HepG2 (cell line): ENCODE results near the gene ZNF831. TPM values are rescaled to one million over a fixed set of nuclear protein-coding genes. Genes with fewer than 3 reads are reported as not detected.

Experiments used
- AKAP8 ChIP-seq: sonication (generic); formaldehyde crosslinking; IDR thresholded peaks from 2 replicates; pipeline ENCODE4 v1.5.1; 2020; ENCODE audit warnings: mild to moderate bottlenecking, missing genetic modification reagents
- ATAD3A ChIP-seq: sonication (generic); formaldehyde crosslinking; IDR thresholded peaks from 2 replicates; pipeline ENCODE4 v1.4.0; 2020; ENCODE audit warnings: missing genetic modification reagents
- ONECUT2 ChIP-seq: sonication (generic); formaldehyde crosslinking; IDR thresholded peaks from 2 replicates; pipeline ENCODE4 v1.4.0; 2020; ENCODE audit warnings: missing genetic modification reagents
- PCBP1 ChIP-seq: fragments of 200-400 bp; formaldehyde crosslinking; IDR thresholded peaks from 2 replicates; pipeline ENCODE4 v1.6.1; 2017; ENCODE audit warnings: mild to moderate bottlenecking, low read depth, low read length, borderline replicate concordance
- PCBP2 ChIP-seq: fragments of 200-400 bp; formaldehyde crosslinking; optimal IDR thresholded peaks from 2 replicates; pipeline ENCODE3; 2018; ENCODE audit warnings: low read length, low read depth; ENCODE audit not compliant: poor library complexity, severe bottlenecking
- PHF5A ChIP-seq: IDR thresholded peaks from one replicate; pipeline ENCODE4 v1.6.1; 2018; ENCODE audit warnings: low read depth, missing genetic modification reagents; ENCODE audit not compliant: unreplicated experiment
- ZC3H4 ChIP-seq: sonication (generic); formaldehyde crosslinking; IDR thresholded peaks from 2 replicates; pipeline ENCODE4 v1.4.0; 2020; ENCODE audit warnings: missing genetic modification reagents, borderline replicate concordance
- ZFP37 ChIP-seq: sonication (generic); formaldehyde crosslinking; IDR thresholded peaks from 2 replicates; pipeline ENCODE4 v1.4.0; 2020; ENCODE audit warnings: missing genetic modification reagents, borderline replicate concordance
- ZNF160 ChIP-seq: sonication (generic); formaldehyde crosslinking; IDR thresholded peaks from 2 replicates; pipeline ENCODE4 v1.8.0; 2022; ENCODE audit warnings: mild to moderate bottlenecking, inconsistent platforms, missing genetic modification reagents
- ZNF207 ChIP-seq: fragments of 450-650 bp; IDR thresholded peaks from 2 replicates; pipeline ENCODE4 v1.6.1; 2016; ENCODE audit warnings: antibody characterized with exemption, borderline replicate concordance
- ZNF260 ChIP-seq: sonication (generic); formaldehyde crosslinking; IDR thresholded peaks from 2 replicates; pipeline ENCODE4 v1.4.0; 2020; ENCODE audit warnings: missing genetic modification reagents, low read depth, mild to moderate bottlenecking, borderline replicate concordance
- ZNF326 ChIP-seq: sonication (generic); formaldehyde crosslinking; IDR thresholded peaks from 2 replicates; pipeline ENCODE4 v1.4.0; 2020; ENCODE audit warnings: missing genetic modification reagents, borderline replicate concordance
- ZNF460 ChIP-seq: sonication (generic); formaldehyde crosslinking; IDR thresholded peaks from 2 replicates; pipeline ENCODE4 v1.5.1; 2020; ENCODE audit warnings: missing genetic modification reagents, mild to moderate bottlenecking, borderline replicate concordance
- ZNF501 ChIP-seq: sonication (generic); formaldehyde crosslinking; IDR thresholded peaks from 2 replicates; pipeline ENCODE4 v1.5.1; 2020; ENCODE audit warnings: mild to moderate bottlenecking, moderate library complexity, missing genetic modification reagents
- ZNF644 ChIP-seq: IDR thresholded peaks from 2 replicates; pipeline ENCODE4 v1.6.1; 2016; ENCODE audit warnings: low read depth
- ZNF746 ChIP-seq: sonication (generic); formaldehyde crosslinking; IDR thresholded peaks from 2 replicates; pipeline ENCODE4 v1.8.0; 2022; ENCODE audit warnings: mild to moderate bottlenecking, missing genetic modification reagents
- ZNF780A ChIP-seq: sonication (generic); formaldehyde crosslinking; IDR thresholded peaks from 2 replicates; pipeline ENCODE4 v1.8.0; 2022; ENCODE audit warnings: mild to moderate bottlenecking, missing genetic modification reagents, moderate library complexity
- ZNF782 ChIP-seq: sonication (generic); formaldehyde crosslinking; IDR thresholded peaks from 2 replicates; pipeline ENCODE4 v1.4.0; 2020; ENCODE audit warnings: missing genetic modification reagents, mild to moderate bottlenecking, borderline replicate concordance
- polyA plus RNA-seq, 8 experiments: library from polyadenylated mRNA; depleted of rRNA in 3 of 8; stranded (reverse) in 7 of 8; unstranded in 1 of 8; fragments of >200 nt; fragmentation: Illumina TruSeq in 4 of 8; extraction: Trizol in 4 of 8; gene quantifications; 2 replicates each; pipeline versions ENCODE4 v1.2.1 to v1.2.3, GENCODE V29; 2011 to 2016; ENCODE audit warnings: low read depth in 4 of 8, missing spikeins in 1 of 8, mixed read lengths in 1 of 8; ENCODE audit not compliant: insufficient read depth in 1 of 8
- total RNA-seq, 5 experiments: library from RNA; depleted of rRNA; stranded (reverse); fragments of >200 nt; fragmentation: Illumina TruSeq; extraction: Trizol; gene quantifications; 2 replicates each; pipeline ENCODE4 v1.2.3, GENCODE V29; 2016; ENCODE audit warnings: low read depth in 1 of 5
- TF ChIP-seq, protein P1 (sequence below): sonication (generic); formaldehyde crosslinking; conservative IDR thresholded peaks from 2 replicates; pipeline ENCODE4 v1.8.0; 2022; ENCODE audit warnings: missing genetic modification reagents
- TF ChIP-seq, protein P2 (sequence below): sonication (generic); formaldehyde crosslinking; IDR thresholded peaks from 2 replicates; pipeline ENCODE4 v1.4.0; 2020; ENCODE audit warnings: low read depth, mild to moderate bottlenecking, missing genetic modification reagents
- TF ChIP-seq, protein P3 (sequence below): sonication (generic); formaldehyde crosslinking; IDR thresholded peaks from 2 replicates; pipeline ENCODE4 v1.4.0; 2020; ENCODE audit warnings: missing genetic modification reagents
- TF ChIP-seq, protein P4 (sequence below): conservative IDR thresholded peaks from 2 replicates; pipeline ENCODE4 v1.6.1; 2018; ENCODE audit warnings: missing genetic modification reagents
- TF ChIP-seq, protein P5 (sequence below): sonication (generic); formaldehyde crosslinking; IDR thresholded peaks from 2 replicates; pipeline ENCODE4 v1.4.0; 2020; ENCODE audit warnings: mild to moderate bottlenecking, low read depth, missing genetic modification reagents

ZNF831 gene
- total and polyA plus RNA-seq, 2 of the 13 experiments (the other 11 are each of a cell fraction or from before 2014, with no cell fraction given), result not detected

DNA sequence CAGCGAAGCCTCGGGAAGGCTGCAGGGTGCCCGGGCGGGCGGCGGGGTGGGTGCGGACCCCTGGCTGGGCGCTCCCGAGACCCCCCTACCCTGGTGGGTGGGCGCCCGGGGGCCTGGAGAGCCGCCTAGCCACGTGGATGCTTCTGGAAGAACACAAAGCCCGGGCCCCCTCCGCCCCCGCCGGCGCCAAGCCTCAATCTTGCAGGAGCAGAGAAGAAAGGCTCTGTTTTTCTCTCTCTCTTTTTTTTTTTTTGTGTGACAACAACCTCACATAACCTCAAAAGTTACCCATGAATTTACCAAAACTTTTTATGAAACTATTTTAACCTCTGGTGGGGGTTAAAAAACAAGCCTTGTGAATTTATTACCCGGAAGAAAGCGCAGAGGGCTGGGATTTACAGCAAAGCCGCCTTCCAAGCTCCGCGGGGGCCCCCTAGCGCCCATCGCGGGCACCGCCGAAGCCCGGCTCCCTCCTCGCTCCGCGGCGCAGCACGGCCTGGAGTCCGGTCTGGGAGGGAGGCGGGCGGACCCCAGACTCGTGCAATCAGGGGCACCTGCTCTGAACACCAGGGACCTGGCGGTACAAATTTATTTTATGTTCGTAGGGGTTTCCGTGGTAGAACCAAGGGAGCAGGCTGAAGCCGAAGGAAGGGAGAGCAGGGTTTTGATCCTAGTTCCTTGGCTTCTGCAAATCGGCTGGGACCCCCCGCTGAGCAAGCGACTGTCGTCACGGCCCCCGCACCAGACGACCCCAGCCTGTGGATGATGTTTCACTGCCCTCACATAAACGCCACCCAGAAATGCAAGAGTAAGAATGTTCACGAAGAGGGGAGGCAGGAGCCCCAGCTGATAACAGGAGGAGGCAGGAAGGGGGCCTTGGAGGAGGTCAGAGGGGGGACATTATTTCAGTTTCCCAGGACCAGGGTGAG lies 58.9 kb downstream of the ZNF831 start (continued):
- TF ChIP-seq ZNF501 (CRISPR knock-in tag) (peak; percentile 59), ZC3H4 (no peak), AKAP8 (no peak), ZNF780A (CRISPR knock-in tag) (no peak), ZNF260 (CRISPR knock-in tag) (no peak), PCBP1 (no peak), ZNF460 (CRISPR knock-in tag) (no peak), ZNF326 (CRISPR knock-in tag) (no peak), PCBP2 (no peak), ZNF207 (no peak), ZNF782 (CRISPR knock-in tag) (no peak; the same call in 1 of the 2 replicates), ATAD3A (CRISPR knock-in tag) (no peak), PHF5A (CRISPR knock-in tag) (no peak), ZNF644 (CRISPR knock-in tag) (no peak), ZNF160 (no peak; the same call in 1 of the 2 replicates), ZFP37 (CRISPR knock-in tag) (no peak), ONECUT2 (no peak), ZNF746 (CRISPR knock-in tag) (no peak)
- TF ChIP-seq, protein P1, sequence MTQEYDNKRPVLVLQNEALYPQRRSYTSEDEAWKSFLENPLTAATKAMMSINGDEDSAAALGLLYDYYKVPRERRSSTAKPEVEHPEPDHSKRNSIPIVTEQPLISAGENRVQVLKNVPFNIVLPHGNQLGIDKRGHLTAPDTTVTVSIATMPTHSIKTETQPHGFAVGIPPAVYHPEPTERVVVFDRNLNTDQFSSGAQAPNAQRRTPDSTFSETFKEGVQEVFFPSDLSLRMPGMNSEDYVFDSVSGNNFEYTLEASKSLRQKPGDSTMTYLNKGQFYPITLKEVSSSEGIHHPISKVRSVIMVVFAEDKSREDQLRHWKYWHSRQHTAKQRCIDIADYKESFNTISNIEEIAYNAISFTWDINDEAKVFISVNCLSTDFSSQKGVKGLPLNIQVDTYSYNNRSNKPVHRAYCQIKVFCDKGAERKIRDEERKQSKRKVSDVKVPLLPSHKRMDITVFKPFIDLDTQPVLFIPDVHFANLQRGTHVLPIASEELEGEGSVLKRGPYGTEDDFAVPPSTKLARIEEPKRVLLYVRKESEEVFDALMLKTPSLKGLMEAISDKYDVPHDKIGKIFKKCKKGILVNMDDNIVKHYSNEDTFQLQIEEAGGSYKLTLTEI, result no peak
- TF ChIP-seq, protein P2, sequence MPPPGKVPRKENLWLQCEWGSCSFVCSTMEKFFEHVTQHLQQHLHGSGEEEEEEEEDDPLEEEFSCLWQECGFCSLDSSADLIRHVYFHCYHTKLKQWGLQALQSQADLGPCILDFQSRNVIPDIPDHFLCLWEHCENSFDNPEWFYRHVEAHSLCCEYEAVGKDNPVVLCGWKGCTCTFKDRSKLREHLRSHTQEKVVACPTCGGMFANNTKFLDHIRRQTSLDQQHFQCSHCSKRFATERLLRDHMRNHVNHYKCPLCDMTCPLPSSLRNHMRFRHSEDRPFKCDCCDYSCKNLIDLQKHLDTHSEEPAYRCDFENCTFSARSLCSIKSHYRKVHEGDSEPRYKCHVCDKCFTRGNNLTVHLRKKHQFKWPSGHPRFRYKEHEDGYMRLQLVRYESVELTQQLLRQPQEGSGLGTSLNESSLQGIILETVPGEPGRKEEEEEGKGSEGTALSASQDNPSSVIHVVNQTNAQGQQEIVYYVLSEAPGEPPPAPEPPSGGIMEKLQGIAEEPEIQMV (CRISPR knock-in tag), result no peak
- TF ChIP-seq, protein P3, sequence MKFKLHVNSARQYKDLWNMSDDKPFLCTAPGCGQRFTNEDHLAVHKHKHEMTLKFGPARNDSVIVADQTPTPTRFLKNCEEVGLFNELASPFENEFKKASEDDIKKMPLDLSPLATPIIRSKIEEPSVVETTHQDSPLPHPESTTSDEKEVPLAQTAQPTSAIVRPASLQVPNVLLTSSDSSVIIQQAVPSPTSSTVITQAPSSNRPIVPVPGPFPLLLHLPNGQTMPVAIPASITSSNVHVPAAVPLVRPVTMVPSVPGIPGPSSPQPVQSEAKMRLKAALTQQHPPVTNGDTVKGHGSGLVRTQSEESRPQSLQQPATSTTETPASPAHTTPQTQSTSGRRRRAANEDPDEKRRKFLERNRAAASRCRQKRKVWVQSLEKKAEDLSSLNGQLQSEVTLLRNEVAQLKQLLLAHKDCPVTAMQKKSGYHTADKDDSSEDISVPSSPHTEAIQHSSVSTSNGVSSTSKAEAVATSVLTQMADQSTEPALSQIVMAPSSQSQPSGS, result no peak
- TF ChIP-seq, protein P4, sequence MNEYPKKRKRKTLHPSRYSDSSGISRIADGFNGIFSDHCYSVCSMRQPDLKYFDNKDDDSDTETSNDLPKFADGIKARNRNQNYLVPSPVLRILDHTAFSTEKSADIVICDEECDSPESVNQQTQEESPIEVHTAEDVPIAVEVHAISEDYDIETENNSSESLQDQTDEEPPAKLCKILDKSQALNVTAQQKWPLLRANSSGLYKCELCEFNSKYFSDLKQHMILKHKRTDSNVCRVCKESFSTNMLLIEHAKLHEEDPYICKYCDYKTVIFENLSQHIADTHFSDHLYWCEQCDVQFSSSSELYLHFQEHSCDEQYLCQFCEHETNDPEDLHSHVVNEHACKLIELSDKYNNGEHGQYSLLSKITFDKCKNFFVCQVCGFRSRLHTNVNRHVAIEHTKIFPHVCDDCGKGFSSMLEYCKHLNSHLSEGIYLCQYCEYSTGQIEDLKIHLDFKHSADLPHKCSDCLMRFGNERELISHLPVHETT (CRISPR knock-in tag), result no peak
- TF ChIP-seq, protein P5, sequence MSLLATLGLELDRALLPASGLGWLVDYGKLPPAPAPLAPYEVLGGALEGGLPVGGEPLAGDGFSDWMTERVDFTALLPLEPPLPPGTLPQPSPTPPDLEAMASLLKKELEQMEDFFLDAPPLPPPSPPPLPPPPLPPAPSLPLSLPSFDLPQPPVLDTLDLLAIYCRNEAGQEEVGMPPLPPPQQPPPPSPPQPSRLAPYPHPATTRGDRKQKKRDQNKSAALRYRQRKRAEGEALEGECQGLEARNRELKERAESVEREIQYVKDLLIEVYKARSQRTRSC (CRISPR knock-in tag), result no peak
